GM21786 (cell line): ENCODE measurements around the gene ACTL6A.
"Not testable (repeated sequence)": the region's sequence is repeated elsewhere in the genome, so short reads cannot be mapped to it uniquely, and the experiment has no call there.

Experiments used
- ATAC-seq: cut with Tn5 transposase; IDR thresholded peaks from one replicate; pipeline ENCODE4 v1.9.1; 2021; ENCODE audit not compliant: unreplicated experiment

Gene ACTL6A

GRCh38 chr3:179562591-179563270, at the start of gene ACTL6A:
Gene ACTL6A (plus strand): TSS chr3:179562926. CDS start chr3:179563093, 167 bp downstream.
- peak; percentile 94 for ATAC-seq

DNA sequence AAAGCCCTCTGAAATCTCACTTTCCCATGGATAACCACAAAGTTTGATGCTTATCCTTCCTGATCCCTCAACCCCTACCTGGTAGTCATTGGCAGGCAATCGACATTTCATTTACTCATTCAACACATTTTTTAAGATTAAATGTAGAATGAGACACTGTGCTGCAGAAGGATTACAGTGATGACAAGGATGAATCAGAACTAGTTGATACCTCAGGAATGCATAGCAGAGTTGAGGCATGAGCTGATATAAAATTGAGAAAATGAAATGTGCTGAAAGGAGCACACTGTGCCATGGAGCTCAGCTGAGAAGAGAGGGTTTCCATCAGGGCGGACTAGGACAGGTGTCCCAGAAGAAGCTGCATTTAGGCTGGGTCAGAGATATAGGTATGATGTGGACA, 48.9 kb upstream of the ACTL6A start:
- ATAC-seq = no peak

DNA sequence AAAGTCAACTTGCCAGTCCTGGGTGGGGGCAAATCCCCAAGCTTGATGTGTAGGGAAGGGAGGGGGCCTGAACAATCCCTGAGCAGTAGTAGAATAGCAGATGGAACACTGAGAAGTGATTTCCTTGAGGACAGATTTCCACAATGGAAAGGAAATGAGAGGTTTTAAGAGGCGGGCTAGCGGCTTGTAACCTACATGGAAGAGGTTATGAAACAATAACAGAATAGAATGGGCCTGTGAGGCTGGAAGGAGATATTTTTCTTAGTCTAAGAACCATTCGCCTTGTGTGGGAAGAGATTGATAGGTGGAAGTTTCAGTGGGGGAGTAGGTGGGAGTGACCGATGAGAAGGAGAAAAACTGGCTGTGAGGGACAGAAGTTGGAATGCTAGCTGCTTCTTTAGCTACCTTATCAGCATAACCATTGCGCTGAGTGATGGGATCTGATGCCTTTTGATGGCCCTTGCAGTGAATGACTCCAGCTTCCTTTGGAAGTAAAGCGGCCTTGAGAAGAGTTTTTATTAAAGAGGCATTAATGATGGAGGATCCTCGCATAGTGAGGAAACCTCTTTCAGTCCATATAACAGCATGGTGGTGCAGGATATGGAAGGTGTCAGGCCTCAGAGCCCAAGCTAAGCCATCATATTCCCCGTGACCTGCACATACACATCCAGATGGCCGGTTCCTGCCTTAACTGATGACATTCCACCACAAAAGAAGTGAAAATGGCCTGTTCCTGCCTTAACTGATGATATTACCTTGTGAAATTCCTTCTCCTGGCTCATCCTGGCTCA, 46.1 kb upstream of the ACTL6A start:
- not testable (repeated sequence) for ATAC-seq

GRCh38 chr3:179526482-179526881, 36.2 kb upstream of the ACTL6A start:
- no peak for ATAC-seq

- ATAC-seq = no peak
Observed at GRCh38 chr3:179526989-179527391, 35.7 kb upstream of the ACTL6A start.

GRCh38 chr3:179528772-179529171, 34.0 kb upstream of the ACTL6A start:
- no peak for ATAC-seq

DNA sequence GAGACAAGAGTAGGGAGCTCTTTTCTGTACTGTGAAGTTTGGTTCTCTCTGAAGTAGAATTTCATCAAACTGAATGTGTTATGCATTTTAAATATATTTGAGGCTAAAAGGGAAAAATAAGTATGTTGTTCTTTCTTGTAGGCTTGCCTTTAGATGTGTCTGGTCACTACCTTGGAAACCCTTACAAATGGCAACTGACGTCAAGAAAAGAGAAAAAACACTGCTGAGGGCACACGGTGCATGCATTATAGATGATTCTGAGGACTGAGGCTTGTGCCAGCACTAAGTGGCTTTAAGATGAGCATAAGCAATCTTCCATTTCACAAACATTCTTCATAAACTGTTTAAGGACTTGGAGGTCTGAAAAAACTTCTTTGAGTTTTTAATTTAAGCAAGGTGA, 31.1 kb upstream of the ACTL6A start:
- ATAC-seq = no peak

DNA sequence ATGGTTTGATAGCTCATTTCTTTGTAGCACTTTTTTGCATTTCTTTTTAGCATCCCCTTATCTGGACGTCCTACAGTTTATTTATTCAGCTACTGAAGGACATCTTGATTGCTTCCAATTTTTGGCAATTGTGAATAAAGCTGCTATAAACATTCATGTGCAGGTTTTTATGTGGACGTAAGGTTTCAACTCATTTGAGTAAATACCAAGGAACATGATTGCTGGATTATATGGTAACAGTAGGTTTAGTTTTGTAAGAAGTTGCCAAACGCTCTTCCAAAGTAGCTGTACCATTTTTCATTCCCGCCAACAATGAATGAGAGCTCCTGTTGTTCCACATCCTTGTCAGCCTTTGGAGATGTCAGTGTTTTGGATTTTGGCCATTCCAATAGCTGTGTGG, 29.5 kb upstream of the ACTL6A start:
- no peak for ATAC-seq

DNA sequence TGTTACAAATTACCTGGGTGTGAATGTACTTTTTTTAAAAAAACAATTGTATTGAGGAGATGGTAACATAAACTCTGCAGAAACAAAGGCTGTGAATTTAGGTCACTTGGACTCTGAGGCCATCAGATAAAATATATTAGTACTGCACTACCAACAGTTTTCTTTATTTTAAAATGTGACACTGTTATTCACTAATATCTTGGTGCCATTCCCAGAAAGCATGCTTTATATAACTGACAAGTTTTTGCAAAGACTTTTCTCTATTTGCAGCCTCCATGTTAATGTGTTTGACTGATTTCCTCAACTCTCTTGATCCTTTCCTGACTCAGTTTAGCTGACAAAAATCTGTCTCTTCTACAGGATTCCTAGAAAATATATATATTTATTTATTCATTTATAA, 26.5 kb upstream of the ACTL6A start:
- ATAC-seq = no peak

GRCh38 chr3:179541094-179541493, 21.6 kb upstream of the ACTL6A start:
- no peak for ATAC-seq

DNA sequence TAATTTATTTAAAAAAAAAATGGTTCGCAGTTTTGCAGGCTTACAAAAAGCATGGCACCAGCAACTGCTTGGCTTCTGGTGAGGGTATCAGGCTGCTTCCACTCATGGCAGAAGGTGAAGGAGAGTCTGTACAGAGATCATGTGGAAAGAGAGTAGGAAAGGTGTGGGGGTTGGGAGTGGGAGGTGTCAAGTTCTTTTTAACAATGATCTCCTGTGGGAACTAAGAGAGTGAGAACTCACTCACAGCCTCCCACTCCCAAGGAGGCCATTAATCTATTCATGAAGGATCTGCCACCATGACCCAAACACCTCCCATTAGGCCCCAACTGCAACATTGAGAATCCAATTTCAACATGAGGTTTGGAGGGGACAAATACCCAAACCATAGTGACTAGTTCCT, 21.1 kb upstream of the ACTL6A start:
- no peak for ATAC-seq

GRCh38 chr3:179542375-179542774, 20.4 kb upstream of the ACTL6A start:
- no peak for ATAC-seq

GRCh38 chr3:179544981-179545645, 17.6 kb upstream of the ACTL6A start:
- ATAC-seq = no peak

DNA sequence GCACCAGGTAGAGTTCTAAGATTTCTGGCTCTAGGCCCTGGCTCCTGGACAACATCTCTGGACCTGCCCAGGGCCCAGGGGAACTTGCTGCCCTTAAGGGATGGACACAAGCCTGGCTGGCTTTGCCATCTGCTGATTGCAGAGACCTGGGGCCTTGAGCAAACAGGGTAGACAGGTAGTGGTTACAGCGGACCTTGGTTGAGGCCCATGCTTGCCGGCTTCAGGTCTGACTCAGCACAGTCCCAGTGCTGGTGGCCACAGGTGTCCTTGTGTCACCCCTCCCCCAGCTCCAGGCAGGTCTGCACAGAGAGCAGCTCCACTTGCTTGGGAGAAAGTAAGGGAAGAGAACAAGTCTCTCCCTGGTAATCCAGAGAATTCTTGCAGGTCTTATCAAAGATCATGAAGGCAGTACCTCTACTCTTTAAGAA, 15.9 kb upstream of the ACTL6A start:
- ATAC-seq = no peak

DNA sequence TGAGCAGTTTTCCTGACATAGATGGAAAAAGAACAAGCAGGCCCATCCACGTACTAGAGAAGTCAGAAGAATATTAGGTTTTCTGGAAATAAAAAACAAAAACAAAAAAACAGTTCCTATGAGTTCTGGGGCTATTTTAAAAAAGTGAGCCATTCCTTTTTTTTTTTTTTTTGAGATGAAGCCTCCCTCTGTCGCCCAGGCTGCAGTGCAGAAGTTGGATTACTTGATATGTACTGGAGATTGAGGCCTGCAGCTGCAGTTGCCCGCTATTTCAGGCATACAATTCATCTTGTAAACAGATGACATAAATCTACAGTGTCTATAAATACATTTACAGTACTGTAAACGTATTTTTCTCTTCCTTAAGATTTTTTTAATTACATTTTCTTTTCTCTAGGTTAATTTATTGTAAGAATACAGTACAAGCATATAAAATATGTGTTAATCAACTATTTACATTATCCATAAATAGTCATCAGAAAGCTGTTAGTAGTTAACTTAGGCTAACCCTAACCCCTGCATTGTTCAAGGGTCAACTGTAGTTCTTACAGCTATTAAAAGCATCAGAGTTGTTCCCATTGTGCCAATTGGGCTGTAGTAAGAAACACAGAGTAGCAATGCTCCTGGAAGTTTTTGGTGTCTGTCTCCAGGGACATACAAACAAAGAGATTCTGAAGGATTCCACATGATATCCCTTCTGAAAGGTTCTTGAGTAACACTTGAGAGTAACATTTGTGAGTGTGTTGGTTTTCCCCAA, 11.2 kb upstream of the ACTL6A start:
- ATAC-seq = no peak

- ATAC-seq = no peak
Observed at GRCh38 chr3:179558742-179559364, 3.9 kb upstream of the ACTL6A start.

DNA sequence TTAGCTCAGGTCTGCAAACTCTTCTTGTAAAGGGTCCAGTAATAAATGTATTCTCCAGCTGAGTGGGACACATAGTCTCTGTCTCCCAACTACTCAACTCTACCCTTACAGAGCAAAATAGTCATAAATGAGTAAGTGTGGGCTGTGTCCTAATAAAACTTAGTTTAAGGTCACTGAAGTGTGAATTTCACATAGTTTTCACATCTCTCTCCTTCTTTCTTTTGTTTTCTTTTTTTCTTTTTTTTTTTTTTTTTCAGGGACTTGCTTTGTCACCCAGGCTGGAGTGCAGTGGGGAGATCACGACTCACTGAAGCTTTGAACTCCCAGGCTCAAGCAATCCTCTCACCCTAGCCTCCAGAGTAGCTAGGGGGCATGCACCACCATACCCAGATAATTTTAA, 1.9 kb upstream of the ACTL6A start:
- ATAC-seq = no peak

- ATAC-seq = peak; percentile 42
Observed at GRCh38 chr3:179563271-179563783, 601 bp downstream of the ACTL6A start.

DNA sequence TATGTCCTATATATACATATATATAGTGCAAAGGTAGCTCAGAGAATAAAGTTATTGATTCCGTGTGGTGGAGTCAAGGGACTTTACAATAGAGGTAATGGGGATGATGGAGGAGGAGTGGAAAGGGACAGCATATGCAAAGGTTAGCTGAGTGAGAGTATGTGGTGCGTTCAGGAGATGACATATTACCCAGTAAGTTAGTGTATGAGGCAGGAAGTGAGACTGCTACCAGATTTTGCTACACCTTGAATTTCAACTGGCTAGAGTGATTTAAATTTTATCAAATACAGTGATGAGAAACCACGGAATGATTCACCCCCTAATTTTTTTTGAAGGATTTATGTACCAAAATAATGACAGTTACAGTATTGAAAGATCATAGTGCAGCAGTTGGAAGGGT, 2.8 kb downstream of the ACTL6A start:
- no peak for ATAC-seq

DNA sequence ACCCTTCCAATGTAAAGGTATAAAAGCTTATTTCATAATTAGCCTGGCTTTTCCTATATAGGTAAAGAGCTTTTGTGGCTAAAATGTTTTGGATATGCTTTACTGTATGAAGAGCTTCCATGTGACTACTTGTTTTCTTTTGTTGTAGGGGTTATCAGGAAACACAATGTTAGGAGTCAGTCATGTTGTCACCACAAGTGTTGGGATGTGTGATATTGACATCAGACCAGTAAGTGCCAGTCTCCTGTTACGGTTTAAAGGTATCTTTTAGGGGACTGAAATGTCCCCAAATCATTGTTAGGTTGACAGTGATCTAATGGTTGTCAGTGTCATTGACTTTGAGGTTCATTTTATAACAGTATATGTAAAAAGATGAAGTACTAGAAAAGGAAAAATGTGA, 18.3 kb downstream of the ACTL6A start:
- no peak for ATAC-seq

- ATAC-seq = no peak
Observed at GRCh38 chr3:179589143-179589542, 26.4 kb downstream of the ACTL6A start.
